ENCODE data around the gene HDAC9. TPM values are rescaled to one million over a fixed set of nuclear protein-coding genes. Genes with fewer than 3 reads are reported as not detected.
"Not testable (repeated sequence)": the region's sequence is repeated elsewhere in the genome, so short reads cannot be mapped to it uniquely, and the experiment has no call there.

The HDAC9 gene
- total RNA-seq, 2 experiments from 2014 or later, result 0.22 to 0.33 TPM

GRCh38 chr7:18960725-18961124, 465.2 kb downstream of the HDAC9 start:
- H3K4me3 Mint-ChIP-seq, result no peak overlapping the region
- ChIA-PET POLR2A (interaction anchor here (0.6 kb wide), 1 partner anchor 36 kb away, joined by 4 read pairs; no protein-coding TSS in a partner anchor), CTCF (no interaction called here)
- DNase-seq, result no peak
- no peak overlapping the region for H3K27ac Mint-ChIP-seq
- no peaks in the 10 kb centered on the region for H3K4me1 Mint-ChIP-seq
- H3K9me3 Mint-ChIP-seq, result no peaks in the 10 kb centered on the region
- H3K27me3 Mint-ChIP-seq, result no peaks in the 10 kb centered on the region
- no peaks in the 10 kb centered on the region for H3K36me3 Mint-ChIP-seq (ENCODE audit: low read depth)

GRCh38 chr7:18962031-18962430, 466.5 kb downstream of the HDAC9 start:
- Mint-ChIP-seq H3K27ac (no peak overlapping the region), H3K4me3 (no peak overlapping the region), H3K9me3 (no peaks in the 10 kb centered on the region), H3K4me1 (no peaks in the 10 kb centered on the region), H3K36me3 (ENCODE audit: low read depth) (no peaks in the 10 kb centered on the region), H3K27me3 (no peaks in the 10 kb centered on the region)
- no peak for DNase-seq
- CTCF ChIA-PET, result no interaction called here
- POLR2A ChIA-PET, result no interaction called here

- no peak overlapping the region for H3K4me3 Mint-ChIP-seq
- H3K36me3 Mint-ChIP-seq (ENCODE audit: low read depth), result no peaks in the 10 kb centered on the region
- no peak for DNase-seq
- H3K27ac Mint-ChIP-seq, result no peak overlapping the region
- ChIA-PET POLR2A (no interaction called here), CTCF (no interaction called here)
- peaks cover 3% of the 10 kb centered on the region for H3K9me3 Mint-ChIP-seq
- H3K4me1 Mint-ChIP-seq, result no peaks in the 10 kb centered on the region
- no peaks in the 10 kb centered on the region for H3K27me3 Mint-ChIP-seq
These were observed 470.1 kb downstream of the HDAC9 start for GRCh38 chr7:18965657-18966056.

GRCh38 chr7:18967755-18968154, 472.2 kb downstream of the HDAC9 start:
- H3K4me1 Mint-ChIP-seq, result not testable (repeated sequence)

GRCh38 chr7:18971839-18972238, 476.3 kb downstream of the HDAC9 start:
- ChIA-PET POLR2A (no interaction called here), CTCF (no interaction called here)
- Mint-ChIP-seq H3K27me3 (no peaks in the 10 kb centered on the region), H3K4me3 (no peak overlapping the region), H3K4me1 (no peaks in the 10 kb centered on the region), H3K9me3 (peaks cover 13% of the 10 kb centered on the region), H3K27ac (no peak overlapping the region), H3K36me3 (ENCODE audit: low read depth) (no peaks in the 10 kb centered on the region)
- DNase-seq, result no peak

More at GRCh38 chr7:18967755-18968154, 472.2 kb downstream of the HDAC9 start:
- DNase-seq; H3K36me3 Mint-ChIP-seq (ENCODE audit: low read depth); H3K4me3 Mint-ChIP-seq; CTCF ChIA-PET; POLR2A ChIA-PET; H3K9me3 Mint-ChIP-seq; H3K27me3 Mint-ChIP-seq; H3K27ac Mint-ChIP-seq: not testable (repeated sequence)

GRCh38 chr7:18974803-18975202, 479.3 kb downstream of the HDAC9 start:
- H3K9me3 Mint-ChIP-seq, result peaks cover 15% of the 10 kb centered on the region
- CTCF ChIA-PET, result no interaction called here
- H3K27ac Mint-ChIP-seq, result no peak overlapping the region
- no peak for DNase-seq
- no peaks in the 10 kb centered on the region for H3K27me3 Mint-ChIP-seq
- no peaks in the 10 kb centered on the region for H3K4me1 Mint-ChIP-seq
- H3K36me3 Mint-ChIP-seq (ENCODE audit: low read depth), result no peaks in the 10 kb centered on the region
- POLR2A ChIA-PET, result no interaction called here
- H3K4me3 Mint-ChIP-seq, result no peak overlapping the region

- CTCF ChIA-PET, result no interaction called here
- Mint-ChIP-seq H3K9me3 (peaks cover 15% of the 10 kb centered on the region), H3K27ac (no peak overlapping the region), H3K27me3 (no peaks in the 10 kb centered on the region), H3K4me1 (no peaks in the 10 kb centered on the region), H3K36me3 (ENCODE audit: low read depth) (no peaks in the 10 kb centered on the region), H3K4me3 (no peak overlapping the region)
- POLR2A ChIA-PET, result no interaction called here
- DNase-seq, result no peak
These were observed 479.7 kb downstream of the HDAC9 start for GRCh38 chr7:18975276-18975675.

- peaks cover 15% of the 10 kb centered on the region for H3K9me3 Mint-ChIP-seq
- no peaks in the 10 kb centered on the region for H3K27me3 Mint-ChIP-seq
- H3K27ac Mint-ChIP-seq, result no peak overlapping the region
- no peaks in the 10 kb centered on the region for H3K4me1 Mint-ChIP-seq
- ChIA-PET CTCF (no interaction called here), POLR2A (no interaction called here)
- no peak for DNase-seq
- H3K4me3 Mint-ChIP-seq, result no peak overlapping the region
- no peaks in the 10 kb centered on the region for H3K36me3 Mint-ChIP-seq (ENCODE audit: low read depth)
These were observed 480.2 kb downstream of the HDAC9 start for GRCh38 chr7:18975689-18976280.

GRCh38 chr7:18976715-18977471, 481.3 kb downstream of the HDAC9 start:
- H3K4me1 Mint-ChIP-seq, result no peaks in the 10 kb centered on the region
- CTCF ChIA-PET, result no interaction called here
- no peaks in the 10 kb centered on the region for H3K36me3 Mint-ChIP-seq (ENCODE audit: low read depth)
- H3K27ac Mint-ChIP-seq, result no peak overlapping the region
- H3K27me3 Mint-ChIP-seq, result no peaks in the 10 kb centered on the region
- no peak overlapping the region for H3K4me3 Mint-ChIP-seq
- POLR2A ChIA-PET, result no interaction called here
- DNase-seq, result no peak
- peaks cover 15% of the 10 kb centered on the region for H3K9me3 Mint-ChIP-seq

GRCh38 chr7:18978108-18978495, 482.6 kb downstream of the HDAC9 start:
- Mint-ChIP-seq H3K27ac (no peak overlapping the region), H3K4me3 (no peak overlapping the region), H3K4me1 (no peaks in the 10 kb centered on the region), H3K27me3 (no peaks in the 10 kb centered on the region), H3K9me3 (peaks cover 10% of the 10 kb centered on the region), H3K36me3 (ENCODE audit: low read depth) (no peaks in the 10 kb centered on the region)
- DNase-seq, result no peak
- ChIA-PET CTCF (no interaction called here), POLR2A (no interaction called here)

- H3K4me1 Mint-ChIP-seq; H3K27ac Mint-ChIP-seq; H3K36me3 Mint-ChIP-seq (ENCODE audit: low read depth); CTCF ChIA-PET; POLR2A ChIA-PET; H3K9me3 Mint-ChIP-seq; H3K27me3 Mint-ChIP-seq; DNase-seq; H3K4me3 Mint-ChIP-seq: not testable (repeated sequence)
These were observed 495.2 kb downstream of the HDAC9 start for GRCh38 chr7:18990700-18991099.

- POLR2A ChIA-PET, result no interaction called here
- Mint-ChIP-seq H3K27me3 (no peaks in the 10 kb centered on the region), H3K4me1 (no peaks in the 10 kb centered on the region), H3K4me3 (no peak overlapping the region), H3K36me3 (ENCODE audit: low read depth) (no peaks in the 10 kb centered on the region), H3K9me3 (no peaks in the 10 kb centered on the region), H3K27ac (no peak overlapping the region)
- no peak for DNase-seq
- CTCF ChIA-PET, result no interaction called here
These were observed 498.6 kb downstream of the HDAC9 start for GRCh38 chr7:18993933-18994668.

- CTCF ChIA-PET, result interaction anchor here (0.6 kb wide), 1 partner anchor 606 kb away, joined by 6 read pairs; no protein-coding TSS in a partner anchor
- Mint-ChIP-seq H3K4me3 (no peak overlapping the region), H3K27me3 (no peaks in the 10 kb centered on the region), H3K4me1 (no peaks in the 10 kb centered on the region), H3K9me3 (no peaks in the 10 kb centered on the region), H3K36me3 (ENCODE audit: low read depth) (no peaks in the 10 kb centered on the region), H3K27ac (no peak overlapping the region)
- POLR2A ChIA-PET, result no interaction called here
- no peak for DNase-seq
These were observed 499.7 kb downstream of the HDAC9 start for GRCh38 chr7:18995270-18995671.
